Vagina (tissue), 2 donors: ENCODE measurements around the gene C20orf144.

ENCODE experiments used
- POLR2A ChIP-seq, 2 donors: fragments of 450-650 bp; IDR thresholded peaks; one replicate each; pipeline ENCODE4 v1.6.1; 2017; ENCODE audit warnings: antibody characterized with exemption in 2 of 2, mild to moderate bottlenecking in 2 of 2, moderate library complexity in 2 of 2
- POLR2AphosphoS5 ChIP-seq, 2 donors: sonication (generic); formaldehyde crosslinking; IDR thresholded peaks; one replicate each; pipeline ENCODE4 v1.9.0; 2017; ENCODE audit warnings: antibody characterized with exemption in 2 of 2, mild to moderate bottlenecking in 2 of 2, low read depth in 1 of 2; ENCODE audit not compliant: insufficient read depth in 1 of 2
- TF ChIP-seq, protein P1 (sequence below), 3 experiments: fragments of 450-650 bp in 2 of 3; fragments of 200-600 bp in 1 of 3; sonication (generic) in 1 of 3; IDR thresholded peaks; one replicate each; pipeline ENCODE4 v1.5.1; 2017 to 2019; ENCODE audit warnings: antibody characterized with exemption in 3 of 3, mild to moderate bottlenecking in 2 of 3, moderate library complexity in 2 of 3

DNA sequence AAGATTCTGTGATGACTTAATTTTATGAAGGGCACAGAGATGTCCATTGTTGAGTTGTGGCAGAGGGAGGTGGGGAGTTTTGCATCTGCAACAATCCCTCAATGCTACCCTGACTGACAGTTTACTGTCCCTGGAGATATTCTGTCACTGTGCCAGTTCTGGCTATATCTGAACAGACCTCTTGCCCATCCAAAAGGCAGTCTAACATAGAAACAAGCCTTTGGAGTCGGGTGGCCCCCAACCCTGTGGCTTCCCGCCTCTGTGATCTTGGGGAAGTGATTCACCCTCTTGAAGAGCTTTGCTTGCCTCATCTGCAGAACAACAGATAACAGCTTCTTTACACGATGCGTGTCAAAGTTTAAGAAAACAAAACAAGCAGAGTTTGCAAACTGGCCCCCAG lies 27.8 kb downstream of the C20orf144 start:
- TF ChIP-seq POLR2A (IDR thresholded peaks at IDR 0.05) (no peak), POLR2AphosphoS5 (IDR thresholded peaks at IDR 0.05; ENCODE audit: insufficient read depth in 1 of 2, low read depth in 1 of 2) (no peak)
- TF ChIP-seq, protein P1, sequence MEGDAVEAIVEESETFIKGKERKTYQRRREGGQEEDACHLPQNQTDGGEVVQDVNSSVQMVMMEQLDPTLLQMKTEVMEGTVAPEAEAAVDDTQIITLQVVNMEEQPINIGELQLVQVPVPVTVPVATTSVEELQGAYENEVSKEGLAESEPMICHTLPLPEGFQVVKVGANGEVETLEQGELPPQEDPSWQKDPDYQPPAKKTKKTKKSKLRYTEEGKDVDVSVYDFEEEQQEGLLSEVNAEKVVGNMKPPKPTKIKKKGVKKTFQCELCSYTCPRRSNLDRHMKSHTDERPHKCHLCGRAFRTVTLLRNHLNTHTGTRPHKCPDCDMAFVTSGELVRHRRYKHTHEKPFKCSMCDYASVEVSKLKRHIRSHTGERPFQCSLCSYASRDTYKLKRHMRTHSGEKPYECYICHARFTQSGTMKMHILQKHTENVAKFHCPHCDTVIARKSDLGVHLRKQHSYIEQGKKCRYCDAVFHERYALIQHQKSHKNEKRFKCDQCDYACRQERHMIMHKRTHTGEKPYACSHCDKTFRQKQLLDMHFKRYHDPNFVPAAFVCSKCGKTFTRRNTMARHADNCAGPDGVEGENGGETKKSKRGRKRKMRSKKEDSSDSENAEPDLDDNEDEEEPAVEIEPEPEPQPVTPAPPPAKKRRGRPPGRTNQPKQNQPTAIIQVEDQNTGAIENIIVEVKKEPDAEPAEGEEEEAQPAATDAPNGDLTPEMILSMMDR (IDR thresholded peaks at IDR 0.05) = no peak
